GM19452 (cell line): Measurements from ENCODE around the gene CCT7.
"Not testable (repeated sequence)": the region's sequence is repeated elsewhere in the genome, so short reads cannot be mapped to it uniquely, and the experiment has no call there.

Experiments used
- ATAC-seq: cut with Tn5 transposase; IDR thresholded peaks from one replicate; pipeline ENCODE4 v1.9.1; 2021; ENCODE audit not compliant: unreplicated experiment

The CCT7 gene

DNA sequence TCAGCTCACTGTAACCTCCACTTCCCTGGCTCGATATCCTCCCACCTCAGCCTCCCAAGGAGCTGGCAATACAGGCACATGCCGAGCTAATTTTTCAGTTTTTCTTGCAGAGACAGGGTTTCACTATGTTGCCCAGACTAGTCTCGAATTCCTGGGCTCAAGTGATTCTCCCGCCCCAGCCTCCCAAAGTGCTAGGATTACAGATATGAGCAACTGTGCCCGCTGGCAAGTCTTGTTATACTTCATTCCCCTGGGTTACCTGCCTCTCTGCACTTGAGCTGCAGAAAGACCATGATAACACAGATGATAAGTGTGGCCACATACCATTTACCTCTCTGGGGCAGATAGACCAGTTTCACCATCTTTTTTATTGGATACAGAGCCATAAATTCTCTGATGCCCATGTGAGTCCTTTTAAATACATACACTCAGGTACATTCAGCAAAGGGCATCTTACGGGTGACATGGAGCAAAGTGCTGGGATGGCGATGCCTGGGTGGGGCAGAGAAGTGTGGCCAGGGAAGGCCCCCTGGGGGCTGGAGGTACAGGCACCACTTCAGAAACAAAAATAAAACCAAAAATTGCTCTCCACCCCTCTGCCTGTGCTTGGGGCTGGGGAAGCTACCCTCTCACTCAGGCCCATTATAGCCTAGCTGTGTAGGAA, 20.4 kb downstream of the CCT7 start:
- no peak for ATAC-seq

DNA sequence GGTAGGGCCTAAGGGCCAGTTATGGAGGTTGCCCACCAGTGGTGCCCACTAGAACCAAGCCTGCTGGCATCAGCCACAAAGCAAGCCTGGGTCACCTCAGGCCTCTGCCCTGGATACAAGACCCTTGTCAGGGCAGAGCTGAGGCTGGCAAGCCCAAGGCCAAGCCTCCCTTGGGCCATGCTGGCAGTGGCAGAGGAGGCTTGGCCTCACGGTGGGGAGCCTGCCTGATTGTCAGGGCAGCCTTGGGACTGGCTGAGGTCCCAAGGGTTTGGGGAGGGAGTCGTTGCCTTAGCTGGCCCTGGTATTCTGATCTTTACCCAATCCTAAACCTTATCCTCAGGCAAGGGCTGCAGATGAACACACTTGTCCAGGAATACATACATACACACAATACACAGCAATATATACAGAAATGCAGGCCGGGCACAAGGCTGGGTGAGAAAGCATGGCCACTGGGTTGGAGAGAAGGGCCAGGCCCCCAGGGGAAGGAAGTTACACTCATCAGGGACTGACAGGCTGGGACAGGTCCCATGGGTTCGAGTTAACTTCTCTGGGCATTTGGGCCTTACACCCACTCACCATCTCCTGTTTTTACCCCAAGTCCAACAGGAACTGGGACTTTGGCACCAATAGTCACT, 21.0 kb downstream of the CCT7 start:
- ATAC-seq: no peak

DNA sequence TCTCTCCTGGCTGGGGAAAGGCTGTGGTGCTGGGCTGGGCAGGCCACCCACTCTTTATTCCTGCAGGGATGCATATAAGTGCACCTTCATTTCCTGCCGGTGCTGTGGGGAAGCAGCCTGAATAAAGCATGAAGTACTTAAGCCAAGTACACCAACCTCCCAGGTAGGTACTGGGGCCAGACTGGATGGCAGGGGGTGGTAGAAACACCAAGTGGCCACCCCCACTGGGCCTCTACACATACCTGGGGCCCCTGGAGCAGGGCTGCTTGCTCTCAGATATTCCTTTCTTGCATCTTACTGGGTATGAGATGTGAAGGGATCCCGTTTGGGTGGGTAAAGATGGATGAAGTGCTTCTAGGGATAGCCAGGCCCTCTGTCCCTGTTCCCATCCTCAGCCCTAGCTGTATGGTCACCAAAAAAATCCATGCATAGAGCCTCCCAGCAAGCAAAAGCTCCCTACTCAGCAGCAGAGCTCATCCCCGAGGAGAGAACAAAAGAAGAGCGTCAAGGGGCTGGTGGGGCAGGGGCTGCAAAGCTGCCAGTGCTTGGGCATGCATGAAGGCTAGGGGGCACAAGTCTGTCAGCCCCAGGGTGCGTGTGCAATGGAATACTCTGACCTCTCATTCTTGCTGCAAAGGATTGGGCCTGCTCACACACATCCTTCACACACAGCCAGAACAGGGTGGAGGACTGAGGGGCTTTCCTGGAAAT, 22.0 kb downstream of the CCT7 start:
- no peak for ATAC-seq

DNA sequence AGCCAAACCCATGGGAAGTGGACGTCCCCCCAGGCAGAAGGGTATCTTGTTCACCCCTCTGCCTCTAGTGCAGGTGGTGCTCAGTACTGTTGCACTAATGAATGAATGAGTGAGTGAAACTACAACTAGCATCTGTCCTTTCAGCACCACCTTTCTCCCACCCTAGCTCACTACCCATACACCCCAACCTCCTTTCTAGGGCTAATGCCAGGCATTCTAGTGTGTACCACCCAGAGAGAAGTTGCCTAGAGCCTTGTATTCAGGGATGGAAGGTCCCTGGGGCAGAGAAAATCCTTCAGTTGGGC, 22.5 kb downstream of the CCT7 start:
- no peak for ATAC-seq

DNA sequence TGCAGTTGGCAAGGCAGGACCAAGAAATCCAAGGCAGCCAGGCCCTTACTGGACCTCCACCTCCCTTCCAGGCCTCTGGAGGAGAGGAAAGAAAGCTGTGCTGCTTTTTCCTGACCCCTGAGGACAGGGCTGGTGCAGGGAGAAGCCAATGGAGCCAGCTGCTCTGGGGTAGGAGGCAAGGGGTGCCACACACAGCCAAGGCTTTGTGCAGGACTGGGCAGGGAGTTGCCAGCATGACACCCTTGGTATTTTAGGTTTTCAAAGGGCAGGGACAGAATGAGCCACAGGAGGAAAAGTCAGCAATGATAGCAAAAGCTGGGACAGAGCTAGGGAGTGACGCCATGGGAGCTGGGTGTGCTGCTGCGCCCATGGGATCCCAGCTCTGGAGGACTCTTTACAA, 22.9 kb downstream of the CCT7 start:
- no peak for ATAC-seq

DNA sequence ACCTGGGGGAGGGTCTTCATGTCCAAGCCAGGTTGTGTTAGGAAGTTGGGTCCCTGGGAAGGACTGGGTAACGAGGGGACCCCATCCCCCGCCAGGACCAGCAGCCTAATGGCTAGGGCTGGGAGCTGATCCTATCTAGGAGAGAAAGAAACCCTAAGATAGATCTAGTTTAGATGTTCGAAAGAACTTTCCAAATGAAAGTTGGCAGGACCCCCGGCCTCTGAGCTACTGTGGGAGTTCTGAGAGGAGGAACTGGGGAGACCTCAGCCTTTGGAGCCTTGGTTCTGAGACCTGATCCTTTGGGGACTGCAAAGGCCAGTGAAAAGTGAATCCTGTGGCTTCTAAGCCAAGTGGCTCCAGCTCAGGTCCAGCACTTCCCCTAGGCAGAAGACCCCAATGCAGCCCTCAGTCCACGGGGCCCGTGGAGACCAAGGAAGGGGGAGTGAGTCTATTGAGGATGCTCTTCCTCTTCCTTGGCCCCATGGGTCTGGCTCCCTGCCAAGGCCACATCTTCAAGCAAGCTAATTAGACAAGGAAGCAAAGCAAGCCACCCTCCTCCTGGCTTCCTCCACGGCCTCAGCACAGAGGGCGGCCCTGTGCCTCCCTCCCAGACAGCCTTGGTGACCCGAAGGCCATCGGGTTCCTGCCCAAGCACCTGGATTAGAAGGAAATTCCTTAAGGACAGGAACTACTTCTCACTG, 23.5 kb downstream of the CCT7 start:
- ATAC-seq: no peak

DNA sequence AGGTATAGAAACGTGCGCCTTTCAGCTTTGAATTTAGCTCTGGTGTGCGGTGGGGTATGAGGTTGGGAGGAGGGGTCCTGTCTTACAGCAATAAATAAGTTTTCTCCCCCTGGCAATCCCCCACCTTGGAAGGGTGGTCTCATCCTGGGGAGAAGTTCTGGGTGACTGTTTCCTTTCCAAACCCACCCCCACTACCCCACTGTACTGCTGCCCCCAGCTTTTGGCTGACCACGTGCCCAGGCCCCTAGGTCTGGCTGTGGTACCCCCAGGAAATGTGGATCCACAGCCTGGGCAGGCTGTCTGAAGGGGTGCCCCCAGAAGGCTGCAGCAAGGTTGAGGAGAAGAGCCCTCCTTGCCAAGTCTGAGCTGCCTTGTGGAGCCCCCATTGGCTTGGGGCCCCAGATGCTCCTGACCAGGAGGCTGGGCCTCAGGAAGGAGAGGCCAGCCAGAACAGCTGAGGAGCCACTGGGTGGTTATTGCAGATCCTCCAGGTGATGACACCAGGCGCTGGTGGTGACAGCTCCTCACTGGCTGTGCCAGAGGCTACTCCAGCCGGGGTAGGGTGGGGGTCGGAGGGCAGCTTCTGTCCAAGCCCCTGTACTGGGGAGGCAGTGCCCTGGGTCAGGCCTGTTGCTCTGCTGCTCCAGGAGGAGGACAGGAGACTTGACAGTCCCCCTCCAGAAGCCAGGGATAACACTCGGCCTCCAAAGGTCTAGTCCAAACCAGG, 24.2 kb downstream of the CCT7 start:
- ATAC-seq: no peak

DNA sequence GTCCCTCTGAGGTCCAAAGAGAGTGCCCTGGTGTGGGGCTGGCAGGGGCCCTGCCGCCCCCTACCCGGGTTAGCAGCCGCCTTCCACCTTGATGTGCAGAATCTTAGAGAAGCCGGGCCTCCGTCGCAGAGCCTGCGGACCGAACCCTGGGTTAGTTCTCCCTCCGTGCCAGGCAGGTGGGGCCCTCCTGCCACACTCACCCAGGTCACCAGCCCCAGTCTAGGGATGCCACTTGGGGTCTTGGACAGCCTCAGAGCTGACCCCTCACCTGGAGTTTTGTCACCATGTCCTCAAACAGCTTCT, 24.8 kb downstream of the CCT7 start:
- ATAC-seq: no peak

DNA sequence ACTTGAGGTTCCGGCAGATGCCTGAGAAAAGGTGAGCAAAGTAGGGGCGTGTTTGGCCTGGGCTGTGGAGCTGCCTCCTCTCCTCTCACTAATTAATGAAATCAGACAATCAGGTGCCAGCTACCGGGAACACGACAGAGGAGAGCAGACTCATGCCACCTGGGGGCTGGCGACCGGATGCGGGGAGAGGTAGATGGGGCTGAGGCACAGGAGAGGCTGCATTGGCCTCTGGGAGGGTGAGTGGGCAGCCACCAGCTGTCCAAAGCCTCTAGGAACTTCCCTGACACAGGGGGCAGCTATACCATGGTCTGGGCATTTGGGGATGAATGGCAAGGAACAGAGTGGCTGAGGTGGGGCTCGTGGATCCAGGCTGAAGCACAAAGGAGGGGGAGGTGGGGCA, 25.2 kb downstream of the CCT7 start:
- no peak for ATAC-seq

DNA sequence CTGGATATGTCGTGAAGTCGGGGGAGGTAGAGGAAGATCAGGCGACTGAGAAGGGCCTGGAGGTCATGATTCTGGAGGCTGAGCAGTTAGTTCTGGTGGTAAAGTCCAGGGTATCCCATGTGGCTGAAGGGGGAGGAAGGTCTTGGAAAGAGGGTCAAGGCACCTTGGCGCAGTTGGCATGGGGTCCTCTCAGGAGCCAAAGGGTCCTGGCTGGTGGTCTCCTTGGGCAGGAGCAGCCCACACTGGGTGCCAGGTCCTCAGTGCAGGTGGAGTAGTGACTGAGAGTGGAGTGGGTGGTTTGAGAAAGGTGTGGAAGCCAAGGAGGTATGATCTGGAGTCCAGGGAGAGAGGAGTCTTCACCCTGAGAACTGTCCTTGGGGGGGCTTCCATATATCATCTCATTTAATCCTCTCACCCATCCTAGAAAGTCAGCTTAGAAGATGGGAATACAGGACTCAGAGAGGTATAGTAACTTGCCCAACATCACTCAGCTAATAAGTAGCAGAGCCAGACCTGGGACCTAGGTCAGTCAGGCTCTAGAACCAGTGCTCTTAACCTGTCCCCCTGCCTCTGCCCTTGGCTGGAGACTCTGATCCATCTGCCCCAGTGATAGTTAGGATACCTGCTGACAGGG, 25.7 kb downstream of the CCT7 start:
- ATAC-seq: no peak

DNA sequence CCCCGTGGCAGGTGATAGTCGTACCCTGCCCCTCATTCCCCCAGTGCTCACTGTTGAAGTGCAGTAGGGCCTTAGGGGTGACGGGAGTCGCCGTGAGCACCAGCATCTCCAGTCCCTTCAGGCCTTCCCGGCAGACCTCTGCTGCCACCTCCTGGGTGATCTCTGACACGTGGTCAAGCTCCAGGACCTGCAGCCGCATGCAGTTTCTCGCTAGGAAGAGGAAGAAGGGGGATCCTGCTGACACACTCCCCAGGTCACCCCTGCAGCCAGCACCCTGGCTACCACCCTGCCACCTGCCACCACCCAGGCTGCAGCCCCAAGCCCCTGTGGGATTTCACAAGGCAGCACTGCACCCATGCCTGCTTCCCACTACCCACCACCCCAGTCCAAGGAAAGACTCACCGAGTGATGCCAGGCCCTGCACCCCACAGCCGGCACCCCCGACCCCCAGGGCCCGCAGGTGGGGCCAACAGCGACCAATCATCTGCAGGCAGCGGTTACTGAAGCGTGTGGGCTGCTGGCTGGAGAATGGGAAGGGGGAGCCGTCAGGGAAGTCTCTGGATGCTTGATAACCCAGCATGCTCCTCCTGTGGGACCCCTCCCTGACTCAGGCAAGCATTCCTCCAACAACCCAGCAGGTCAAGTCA, 26.4 kb downstream of the CCT7 start:
- no peak for ATAC-seq

DNA sequence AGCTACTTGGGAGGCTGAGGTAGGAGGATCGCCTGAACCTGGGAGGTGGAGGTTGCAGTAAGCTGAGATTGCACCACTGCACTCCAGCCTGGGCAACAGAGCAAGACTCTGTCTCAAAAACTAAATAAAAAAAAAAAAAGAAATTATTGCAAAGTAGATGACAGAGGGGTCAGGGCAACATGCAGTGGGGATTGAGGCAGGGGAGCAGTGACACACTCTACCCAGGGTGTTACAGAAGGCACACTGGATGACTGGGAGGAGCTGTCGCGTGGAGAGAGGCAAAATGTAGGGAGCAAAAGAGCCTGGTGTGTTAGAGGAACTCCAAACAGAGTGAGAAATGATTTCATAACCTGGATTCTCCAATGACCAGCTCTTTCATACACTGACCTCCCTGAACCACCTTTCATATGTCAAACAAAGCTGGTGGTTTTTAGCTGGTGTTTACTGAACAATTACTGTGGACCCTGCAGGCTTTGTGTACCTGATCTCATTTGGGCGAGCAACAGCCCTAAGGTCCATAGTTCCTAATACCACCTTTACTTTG, 28.1 kb downstream of the CCT7 start:
- no peak for ATAC-seq

DNA sequence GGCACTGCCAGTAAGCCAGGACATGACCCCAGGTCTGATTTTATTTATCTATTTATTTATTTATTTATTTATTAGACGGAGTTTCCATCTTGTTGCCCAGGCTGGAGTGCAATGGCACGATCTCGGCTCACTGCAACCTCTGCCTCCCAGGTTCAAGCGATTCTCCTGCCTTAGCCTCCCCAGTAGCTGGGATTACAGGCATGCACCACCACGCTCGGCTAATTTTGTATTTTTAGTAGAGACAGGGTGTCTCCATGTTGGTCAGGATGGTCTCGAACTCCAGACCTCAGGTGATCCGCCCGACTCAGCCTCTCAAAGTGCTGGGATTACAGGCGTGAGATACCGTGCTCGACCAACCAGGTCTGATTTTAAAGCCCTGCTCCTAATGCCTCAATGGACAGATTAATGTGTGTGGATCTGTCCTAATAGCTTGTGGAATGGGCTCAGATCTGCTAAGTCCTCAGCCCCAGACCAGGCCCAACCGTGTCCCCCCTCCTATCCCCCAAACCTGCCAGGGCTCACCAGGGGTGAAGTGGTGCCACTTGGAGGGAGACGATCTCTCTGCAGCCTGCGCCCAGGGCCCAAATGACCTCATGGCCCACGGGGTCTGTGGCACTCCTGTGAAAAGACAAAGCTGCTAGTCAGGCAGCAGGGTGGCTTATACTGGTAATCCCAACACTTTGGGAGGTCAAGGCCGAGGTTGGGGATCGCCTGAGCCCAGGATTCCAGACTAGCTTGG, 28.8 kb downstream of the CCT7 start:
- ATAC-seq: not testable (repeated sequence)

DNA sequence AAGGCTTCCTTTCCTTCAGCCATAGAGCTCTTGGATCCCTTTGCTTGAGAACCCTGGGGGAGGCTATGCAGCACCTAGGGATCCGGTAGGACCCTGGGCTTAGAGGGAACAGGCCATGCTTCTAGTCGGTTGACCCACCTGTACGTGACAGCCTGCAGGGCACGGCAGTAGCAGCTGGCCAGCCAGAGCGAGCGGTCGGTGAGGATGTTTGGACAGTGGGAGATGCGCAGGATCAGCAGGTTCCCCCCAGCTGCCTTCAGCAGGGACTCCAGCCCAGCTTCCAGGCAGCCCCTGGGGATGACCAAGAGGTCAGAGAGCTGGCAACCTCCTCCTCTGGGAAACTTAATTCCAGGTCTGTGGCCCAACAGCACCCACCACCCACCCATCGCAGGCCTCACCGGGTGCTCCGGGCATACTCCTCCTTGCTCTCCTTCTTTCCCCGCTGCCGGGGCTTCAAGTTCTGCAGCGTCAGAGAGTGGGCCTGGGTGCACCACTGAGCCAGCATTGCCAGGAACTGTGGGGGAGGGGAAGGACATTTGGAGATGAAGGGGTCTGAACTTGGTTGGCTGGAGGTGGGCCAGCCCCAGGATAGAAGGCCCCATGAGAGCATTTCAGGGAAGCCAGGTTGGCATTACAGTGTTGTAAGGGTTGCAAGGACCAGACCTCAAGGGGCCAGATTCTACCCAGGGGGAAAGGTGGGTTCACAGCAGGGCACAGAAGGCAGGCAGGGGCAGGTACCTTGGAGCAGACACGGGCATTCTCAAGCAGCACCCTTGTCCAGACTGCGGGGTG, 29.6 kb downstream of the CCT7 start:
- ATAC-seq: no peak

DNA sequence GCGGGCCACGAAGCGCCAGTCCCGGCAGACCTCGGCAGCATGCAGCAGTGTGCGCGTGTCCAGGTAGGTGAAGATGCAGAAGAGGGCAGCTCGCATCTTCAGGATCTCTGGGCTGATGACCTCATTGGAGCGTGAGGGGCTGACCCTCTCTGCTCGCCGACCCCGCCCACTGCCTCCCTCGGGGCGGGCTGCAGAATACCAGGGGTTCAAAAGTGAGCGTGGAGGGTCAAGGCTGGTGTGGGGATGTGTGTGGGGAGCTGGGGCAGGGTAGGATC, 30.2 kb downstream of the CCT7 start:
- no peak for ATAC-seq

DNA sequence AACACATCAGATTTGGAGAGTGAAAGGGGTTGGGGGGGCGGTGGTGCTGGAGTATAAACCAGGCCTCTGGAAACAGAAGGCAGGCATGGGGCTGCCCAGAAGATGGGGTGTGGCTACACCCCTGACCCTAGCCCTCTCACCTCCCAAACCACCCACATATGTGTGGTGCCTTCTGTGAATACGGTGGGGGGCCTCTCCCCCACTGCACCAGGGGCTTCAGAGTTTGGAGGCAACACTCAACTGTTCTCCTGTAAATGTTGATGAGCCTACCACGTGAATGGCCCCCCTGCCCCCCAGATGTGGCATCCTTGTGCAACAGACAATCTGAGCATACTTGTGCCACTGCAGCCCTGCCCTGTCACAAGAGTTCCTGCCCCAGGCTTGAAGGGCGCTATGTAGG, 30.7 kb downstream of the CCT7 start:
- no peak for ATAC-seq

DNA sequence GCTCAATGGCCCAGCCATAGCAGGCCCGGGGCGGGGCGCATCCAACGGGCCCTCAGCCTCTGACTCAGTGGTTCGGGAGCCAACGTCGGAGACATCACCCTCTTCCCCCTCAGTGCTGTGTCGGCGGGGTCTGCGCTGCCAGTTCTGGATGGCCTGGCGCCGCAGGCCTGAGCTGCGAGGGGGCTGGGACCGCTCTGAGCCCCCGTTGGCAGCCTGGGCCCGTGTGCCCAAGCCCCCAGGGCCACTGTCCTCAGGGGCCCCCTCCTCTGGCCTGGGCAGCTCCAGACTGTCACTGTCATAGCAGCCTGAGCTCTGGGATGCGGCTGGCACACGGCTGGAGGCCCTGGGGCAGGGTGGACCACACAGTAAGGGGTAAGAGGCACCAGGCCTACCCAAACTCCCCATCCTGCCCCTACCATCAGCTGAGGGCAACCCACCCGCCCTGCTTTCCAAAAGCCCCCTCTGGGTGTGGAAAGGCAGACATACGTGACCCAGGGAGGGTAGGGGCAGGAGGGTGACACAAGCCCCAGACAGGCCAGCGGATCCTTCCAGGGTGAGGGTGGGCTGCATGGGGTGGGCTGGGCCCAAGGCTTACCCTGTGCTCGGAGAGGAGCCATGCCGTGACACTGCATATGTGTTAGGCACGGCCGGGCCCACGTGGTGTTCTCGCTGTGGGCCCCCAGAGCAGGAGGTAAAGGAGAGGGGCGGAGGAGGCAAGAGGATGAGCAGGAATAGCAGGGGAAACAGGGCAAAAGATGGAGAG, 31.4 kb downstream of the CCT7 start:
- no peak for ATAC-seq
